SKM-1 treated with dmso at 0.1 percent for 144 hours (cell line): Measurements from ENCODE around the gene ORC5.
"Not testable (repeated sequence)": the region's sequence is repeated elsewhere in the genome, so short reads cannot be mapped to it uniquely, and the experiment has no call there.

ENCODE experiments used
- DNase-seq: peaks from one replicate; lab custom pipeline; 2025; ENCODE audit not compliant: unreplicated experiment; lab: John Stamatoyannopoulos, UW

Gene ORC5

GRCh38 chr7:104207731-104208420 is at the start of gene ORC5:
Gene ORC5 (minus strand): TSS chr7:104208013. CDS start chr7:104207904, 109 bp downstream.
- DNase-seq, result peak; percentile 85

DNA sequence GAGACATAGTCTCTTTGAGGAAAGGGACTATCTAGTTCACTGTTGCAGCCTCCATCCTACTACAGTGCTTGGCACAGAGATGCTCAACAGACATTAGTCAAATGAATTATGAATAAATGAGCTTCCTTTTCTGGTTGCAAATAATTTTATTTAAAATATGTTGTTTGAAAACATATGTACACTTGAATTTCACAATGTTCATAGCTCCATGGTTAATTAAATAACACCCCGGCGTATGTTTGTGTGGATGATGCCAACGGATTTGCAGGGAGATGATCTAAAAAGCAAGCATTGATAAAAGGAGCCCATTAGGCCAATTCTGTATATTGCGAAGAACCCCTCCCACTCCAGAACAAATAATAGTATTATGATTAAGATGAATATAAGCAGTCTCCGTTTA is 47.8 kb upstream of the ORC5 start:
- no peak for DNase-seq

- no peak for DNase-seq
Observed at GRCh38 chr7:104255194-104255593, 47.4 kb upstream of the ORC5 start.

DNA sequence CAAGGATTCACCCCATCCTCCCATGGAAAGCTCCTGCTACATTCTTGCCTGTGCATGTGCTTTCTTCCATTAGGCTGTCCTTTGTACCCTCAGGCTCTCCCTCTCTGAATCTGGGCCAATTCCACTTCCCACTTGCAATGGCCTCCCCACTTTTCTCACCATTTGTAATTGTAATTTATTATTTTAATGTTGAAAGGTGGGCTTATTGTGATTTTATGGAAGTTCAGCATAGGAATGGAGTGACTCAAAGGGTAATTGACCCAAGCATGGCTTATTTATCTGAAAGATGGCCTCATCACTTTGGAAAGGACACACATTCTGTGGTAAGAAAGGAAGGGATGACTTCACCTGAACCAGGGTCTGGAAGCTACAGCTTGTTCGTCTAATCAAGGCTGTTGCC is 46.9 kb upstream of the ORC5 start:
- no peak for DNase-seq

DNA sequence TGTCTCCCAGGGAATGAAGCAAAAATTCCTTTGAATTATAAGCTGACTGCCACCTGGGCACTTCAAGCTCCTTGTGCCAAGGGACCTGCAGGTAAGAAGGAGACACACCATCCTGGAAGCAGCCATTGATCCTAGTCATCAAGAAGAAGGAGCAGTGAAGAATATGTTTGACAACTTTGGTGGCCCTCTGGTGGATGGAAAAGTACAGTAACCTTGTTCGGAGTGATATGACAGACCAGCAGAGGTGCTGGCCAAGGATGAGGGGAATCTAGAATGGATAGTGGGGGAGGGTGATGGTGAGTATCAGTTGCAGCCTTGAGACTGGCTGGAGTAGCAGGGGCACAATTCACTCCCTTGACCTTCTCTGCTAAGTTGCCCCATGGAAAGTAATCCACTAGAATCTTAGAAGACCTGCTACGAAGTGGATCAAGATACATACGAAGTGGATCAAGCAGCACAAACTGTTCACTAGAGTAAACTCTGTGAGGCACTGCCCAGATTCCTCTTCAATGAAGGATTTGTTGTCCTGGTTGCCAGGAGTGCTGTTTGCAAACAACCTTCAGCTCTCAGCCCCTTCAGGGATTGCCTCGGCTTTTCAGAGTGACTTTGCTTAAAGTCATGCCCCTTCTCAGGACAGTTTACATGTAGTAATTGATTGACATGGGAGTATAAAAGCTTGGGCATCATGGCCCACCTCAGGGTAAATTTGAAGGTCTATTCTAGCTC is 44.8 kb upstream of the ORC5 start:
- DNase-seq, result no peak

GRCh38 chr7:104242638-104243037 is 34.8 kb upstream of the ORC5 start:
- DNase-seq, result no peak

DNA sequence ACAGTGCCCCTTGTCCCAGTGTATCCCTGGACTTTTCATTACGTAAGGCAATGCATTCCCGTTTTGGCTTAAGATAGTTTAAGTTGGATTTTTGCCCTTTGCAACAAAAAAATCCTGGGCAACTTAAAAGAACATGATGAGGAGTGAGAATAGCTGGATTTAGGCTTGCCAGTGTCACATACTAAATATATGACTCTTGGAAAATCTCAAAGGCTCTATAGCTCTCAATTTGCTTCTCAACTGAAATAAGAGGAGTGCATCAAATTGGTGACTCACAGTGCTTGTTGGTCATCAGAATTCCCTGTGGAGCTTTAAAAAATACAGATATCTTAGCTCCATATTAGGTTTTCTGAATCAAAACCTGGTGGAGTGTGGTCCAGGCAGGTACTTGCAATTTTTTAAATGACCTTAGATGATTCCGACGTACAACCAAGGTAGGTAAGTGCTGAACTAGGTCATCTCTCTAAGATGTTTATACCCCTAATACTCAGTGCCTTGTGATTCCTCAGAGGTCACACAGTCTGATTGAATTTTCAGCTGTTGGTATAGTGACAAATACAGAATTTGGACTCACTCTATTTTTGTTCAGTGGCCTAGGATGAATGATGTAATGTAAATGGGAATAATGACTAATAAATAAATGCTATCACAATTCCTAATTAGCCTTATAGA is 33.9 kb upstream of the ORC5 start:
- DNase-seq, result no peak

- no peak for DNase-seq
Observed at GRCh38 chr7:104241135-104241534, 33.3 kb upstream of the ORC5 start.

DNA sequence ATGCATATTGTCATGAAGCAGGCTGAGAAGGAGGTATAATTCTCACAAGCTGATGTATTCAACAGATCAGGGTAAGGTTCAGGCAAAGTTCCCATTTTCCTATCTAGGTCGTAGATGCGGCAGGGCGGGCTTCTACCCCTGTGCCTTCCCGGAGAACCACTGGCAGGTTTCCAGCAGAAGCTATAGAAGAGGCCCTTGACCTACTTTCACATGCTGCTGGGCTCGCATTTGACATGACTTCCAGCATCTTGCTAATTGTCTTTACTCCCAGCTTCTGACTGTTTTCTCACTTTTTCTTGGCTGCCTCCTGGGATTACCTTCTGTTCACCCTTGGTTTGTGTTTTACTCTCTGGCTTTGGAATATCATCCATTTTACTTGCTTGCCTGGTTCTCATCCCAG is 32.6 kb upstream of the ORC5 start:
- DNase-seq, result no peak

GRCh38 chr7:104234990-104235389 is 27.2 kb upstream of the ORC5 start:
- not testable (repeated sequence) for DNase-seq

DNA sequence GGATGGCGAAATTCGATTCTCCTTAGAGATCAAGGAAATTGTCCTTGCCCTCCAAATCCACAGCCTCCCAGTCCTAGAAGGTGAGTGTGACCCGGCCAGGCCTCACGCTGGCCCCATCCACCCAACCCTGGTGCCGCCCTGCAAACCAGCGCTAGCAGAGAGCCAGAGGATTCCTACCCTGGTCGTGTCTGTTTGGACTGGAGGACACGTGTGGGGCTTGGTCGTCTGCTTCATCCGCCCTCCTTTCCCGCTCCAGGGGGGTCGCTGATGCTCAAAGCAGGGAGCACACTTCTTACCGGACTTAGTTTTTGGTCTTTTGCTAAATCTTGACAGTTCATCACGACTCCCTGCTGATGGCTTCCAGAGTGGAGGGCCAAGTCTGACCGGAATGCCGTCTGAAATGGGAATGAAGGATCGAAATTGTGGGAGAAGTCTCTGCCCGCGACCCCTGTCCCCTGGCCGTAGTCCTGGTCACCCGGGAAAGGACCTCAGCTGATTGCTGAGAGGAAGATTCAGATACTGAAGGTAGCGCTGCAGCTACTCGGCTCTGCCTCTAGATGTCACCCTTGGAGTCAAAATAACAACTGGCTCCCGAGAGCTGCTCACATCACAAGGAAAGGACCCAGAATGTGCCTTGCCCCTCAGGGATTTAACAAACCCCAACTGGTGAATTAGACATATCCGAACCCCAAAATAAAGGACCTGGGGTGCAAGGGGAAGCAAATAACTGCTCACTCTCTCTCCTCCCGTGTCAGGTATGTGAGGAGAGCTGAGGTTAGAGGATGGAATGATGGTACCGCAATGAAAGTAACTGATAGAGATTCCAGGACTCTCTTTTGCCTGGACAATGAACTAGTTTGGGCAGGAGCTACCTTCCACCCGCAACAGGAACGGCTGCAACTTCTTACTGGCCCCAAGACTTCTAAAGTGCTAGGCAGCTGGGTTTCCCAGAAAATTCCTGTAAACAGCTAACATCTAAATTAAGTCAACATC is 23.5 kb upstream of the ORC5 start:
- DNase-seq, result peak; percentile 56

DNA sequence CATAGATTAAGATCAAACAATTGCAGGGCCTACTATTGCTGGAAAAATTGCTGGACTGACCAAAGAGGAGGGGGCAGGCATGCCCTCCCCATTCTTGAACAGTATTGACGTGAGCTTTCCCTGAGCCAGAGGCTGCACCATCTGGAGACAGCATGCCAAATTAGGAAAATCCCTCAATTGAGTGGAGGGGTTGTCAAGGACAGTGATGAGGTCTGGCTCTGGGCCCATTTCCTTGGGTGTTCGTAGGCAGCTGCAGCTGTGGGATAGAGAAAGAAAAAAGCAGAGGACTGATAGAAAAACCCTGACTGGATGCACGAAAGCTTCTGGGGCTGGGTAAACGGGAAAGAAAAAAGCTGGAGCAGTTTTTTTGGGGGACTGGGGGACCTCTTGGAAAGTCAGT is 22.8 kb upstream of the ORC5 start:
- DNase-seq, result no peak

- DNase-seq, result no peak
Observed at GRCh38 chr7:104228442-104228841, 20.6 kb upstream of the ORC5 start.

- no peak for DNase-seq
Observed at GRCh38 chr7:104225451-104225850, 17.6 kb upstream of the ORC5 start.

GRCh38 chr7:104217620-104218019 is 9.8 kb upstream of the ORC5 start:
- no peak for DNase-seq

- DNase-seq, result no peak
Observed at GRCh38 chr7:104209063-104209462, 1.2 kb upstream of the ORC5 start.

DNA sequence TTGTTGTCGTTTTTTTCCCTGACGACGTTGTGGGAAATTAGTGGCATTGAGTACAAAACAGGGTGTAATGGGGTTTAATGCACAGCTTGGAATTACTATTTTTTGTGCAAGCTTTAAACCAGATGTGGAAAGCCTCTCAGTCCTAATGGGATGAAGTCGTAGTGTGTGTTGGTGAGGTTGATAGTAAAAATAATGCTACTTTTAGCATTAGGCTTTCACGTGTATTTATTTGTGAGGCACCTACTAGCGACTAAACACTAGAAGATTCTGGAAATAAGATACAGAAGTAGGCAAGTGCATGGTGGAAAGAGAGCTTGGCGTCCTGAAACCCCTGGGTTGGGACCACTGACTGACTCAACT is 588 bp upstream of the ORC5 start:
- DNase-seq, result no peak

DNA sequence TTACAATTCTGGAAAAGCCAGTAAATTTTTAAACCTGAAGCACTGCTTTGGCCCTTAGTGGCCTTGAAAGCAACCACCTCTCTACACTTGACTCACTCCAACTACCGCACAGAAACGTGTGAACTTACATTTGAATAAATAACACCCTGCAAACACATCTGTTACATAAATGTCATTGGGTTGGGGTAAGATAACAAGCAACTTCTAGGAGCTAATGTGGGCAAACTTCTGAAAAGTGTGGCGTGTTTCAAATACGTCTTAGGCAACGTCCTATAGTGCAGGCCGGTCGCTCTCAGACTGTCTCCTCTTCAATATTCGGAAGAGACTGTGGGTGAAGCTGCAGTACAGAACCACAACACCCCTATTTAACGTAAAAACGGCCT is 474 bp downstream of the ORC5 start:
- no peak for DNase-seq

GRCh38 chr7:104206841-104207240 is 972 bp downstream of the ORC5 start:
- no peak for DNase-seq

DNA sequence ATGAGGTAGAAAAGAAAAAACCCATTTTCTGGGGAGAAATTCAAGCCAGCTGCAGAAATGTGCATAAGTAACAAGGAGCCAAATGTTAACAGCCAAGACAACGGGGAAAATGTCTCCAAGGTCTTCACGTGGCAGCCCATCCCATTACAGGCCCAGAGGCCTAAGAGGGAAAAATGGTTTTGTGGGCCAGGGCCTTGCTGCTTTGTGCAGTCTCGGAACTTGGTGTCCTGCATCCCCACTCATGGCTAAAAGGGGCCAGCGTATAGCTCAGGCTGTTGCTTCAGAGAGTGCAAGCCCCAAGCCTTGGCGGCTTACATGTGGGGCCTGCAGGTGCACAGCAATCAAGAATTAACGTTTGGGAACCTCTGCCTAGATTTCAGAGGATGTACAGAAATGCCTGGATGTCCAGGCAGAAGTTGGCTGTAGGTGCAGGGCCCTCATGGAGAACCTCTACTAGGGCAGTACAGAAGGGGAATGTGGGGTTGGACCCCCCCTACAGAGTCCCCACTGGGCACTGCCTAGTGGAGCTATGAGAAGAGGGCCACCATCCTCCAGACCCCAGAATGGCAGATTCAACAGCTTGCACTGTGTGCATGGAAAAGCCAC is 9.0 kb downstream of the ORC5 start:
- no peak for DNase-seq

DNA sequence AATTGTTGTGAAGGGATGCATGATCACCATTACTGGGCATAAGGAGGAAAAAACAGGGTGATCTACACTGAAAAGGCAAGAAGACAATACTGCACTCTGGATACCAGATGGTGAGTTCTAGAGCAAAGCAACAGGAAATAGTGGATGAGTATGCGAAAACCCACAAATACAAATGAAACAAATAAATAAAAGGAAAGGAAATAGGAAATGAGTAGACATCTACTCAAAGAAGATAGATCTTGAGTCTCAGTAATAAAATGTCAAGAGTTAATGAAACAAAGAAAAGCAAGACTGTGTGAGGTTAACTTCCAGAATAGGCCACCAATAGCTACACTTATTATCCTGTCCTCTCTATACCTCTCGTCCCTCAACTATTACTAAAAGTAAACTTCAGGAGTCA is 11.7 kb downstream of the ORC5 start:
- DNase-seq, result no peak
